HepG2 (cell line): ENCODE data around the gene ZSCAN21. TPM values are rescaled to one million over a fixed set of nuclear protein-coding genes. Genes with fewer than 3 reads are reported as not detected.

Experiments used
- FOXA1 ChIP-seq, 2 experiments: fragments of 450-650 bp in 1 of 2; sonication (generic) in 1 of 2; formaldehyde crosslinking in 1 of 2; IDR thresholded peaks; 2 replicates each; pipeline versions ENCODE4 v1.4.0 to v1.6.1; 2016 to 2020; ENCODE audit warnings: missing genetic modification reagents in 1 of 2
- NFYC ChIP-seq: IDR thresholded peaks from 2 replicates; pipeline ENCODE4 v1.6.1; 2016; ENCODE audit warnings: missing genetic modification reagents, missing compliant biosample characterization
- RBFOX2 ChIP-seq: fragments of 200-400 bp; formaldehyde crosslinking; IDR thresholded peaks from 2 replicates; pipeline ENCODE4 v1.6.1; 2017; ENCODE audit warnings: low read depth, mild to moderate bottlenecking, low read length
- SMARCE1 ChIP-seq: fragments of 450-650 bp; IDR thresholded peaks from 2 replicates; pipeline ENCODE4 v1.6.1; 2017; ENCODE audit warnings: borderline replicate concordance
- SRSF9 ChIP-seq: fragments of 200-400 bp; formaldehyde crosslinking; IDR thresholded peaks from 2 replicates; pipeline ENCODE4 v1.6.1; 2018; ENCODE audit warnings: borderline replicate concordance, mild to moderate bottlenecking, low read depth, low read length; ENCODE audit not compliant: insufficient read depth, poor library complexity, severe bottlenecking
- ZNF281 ChIP-seq: sonication (generic); formaldehyde crosslinking; IDR thresholded peaks from 2 replicates; pipeline ENCODE4 v1.4.0; 2020; ENCODE audit warnings: missing genetic modification reagents, borderline replicate concordance
- ZNF512 ChIP-seq: sonication (generic); formaldehyde crosslinking; IDR thresholded peaks from 2 replicates; pipeline ENCODE4 v1.4.0; 2020; ENCODE audit warnings: mild to moderate bottlenecking, missing genetic modification reagents
- ZNF574 ChIP-seq: sonication (generic); formaldehyde crosslinking; IDR thresholded peaks from 2 replicates; pipeline ENCODE4 v1.4.0; 2020; ENCODE audit warnings: missing genetic modification reagents
- ZNF777 ChIP-seq: sonication (generic); formaldehyde crosslinking; IDR thresholded peaks from 2 replicates; pipeline ENCODE4 v1.4.0; 2020; ENCODE audit warnings: missing genetic modification reagents
- polyA plus RNA-seq, 8 experiments: library from polyadenylated mRNA; depleted of rRNA in 3 of 8; stranded (reverse) in 7 of 8; unstranded in 1 of 8; fragments of >200 nt; fragmentation: Illumina TruSeq in 4 of 8; extraction: Trizol in 4 of 8; gene quantifications; 2 replicates each; pipeline versions ENCODE4 v1.2.1 to v1.2.3, GENCODE V29; 2011 to 2016; ENCODE audit warnings: low read depth in 4 of 8, missing spikeins in 1 of 8, mixed read lengths in 1 of 8; ENCODE audit not compliant: insufficient read depth in 1 of 8
- total RNA-seq, 5 experiments: library from RNA; depleted of rRNA; stranded (reverse); fragments of >200 nt; fragmentation: Illumina TruSeq; extraction: Trizol; gene quantifications; 2 replicates each; pipeline ENCODE4 v1.2.3, GENCODE V29; 2016; ENCODE audit warnings: low read depth in 1 of 5

ZSCAN21 gene
- total and polyA plus RNA-seq, 2 of the 13 experiments (the other 11 are each of a cell fraction or from before 2014, with no cell fraction given), result 7.0 to 10.0 TPM

DNA sequence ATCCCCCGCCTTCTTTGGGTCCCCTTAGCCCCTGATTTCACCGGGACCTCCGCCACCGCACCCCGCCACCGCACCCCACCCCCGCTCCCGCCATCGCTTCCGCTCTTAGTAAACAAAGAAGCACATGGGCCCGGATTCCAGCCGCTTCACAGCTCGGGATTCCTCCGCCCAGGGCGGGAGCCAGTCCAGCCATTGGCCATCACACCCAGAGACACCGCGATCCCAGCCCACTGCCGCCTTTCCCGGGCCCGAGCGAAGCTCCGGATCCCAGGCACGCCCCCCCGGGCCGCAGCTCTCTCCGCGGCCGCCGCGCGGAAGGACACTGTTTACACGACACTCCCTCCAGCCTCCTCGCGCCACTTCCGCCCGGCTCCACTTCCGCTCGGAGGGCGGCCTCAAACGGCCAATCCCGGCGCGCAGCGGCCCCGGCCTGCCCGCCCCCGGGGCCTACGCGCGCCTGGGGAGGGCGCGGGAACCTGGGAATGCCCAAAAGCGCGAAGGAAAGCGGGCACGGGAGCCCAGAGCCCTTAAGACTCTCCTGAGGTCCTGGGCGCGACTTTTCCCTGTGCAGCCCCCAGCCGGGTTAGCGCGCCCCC is 50.9 kb downstream of the ZSCAN21 start (continued):
- TF ChIP-seq FOXA1 (IDR thresholded peaks at IDR 0.05) (peak; percentile 71), FOXA1 (CRISPR knock-in tag; IDR thresholded peaks at IDR 0.05) (peak; percentile 99), ZNF777 (no peak), ZNF512 (CRISPR knock-in tag) (no peak), NFYC (CRISPR knock-in tag) (peak; percentile 84), RBFOX2 (peak; percentile 82), SRSF9 (no peak), ZNF574 (peak; percentile 95), ZNF281 (CRISPR knock-in tag) (peak; percentile 29; the same call in 1 of the 2 replicates), SMARCE1 (no peak)
